OCI-LY3 (cell line): ENCODE measurements around the gene IQCE.
"Not testable (repeated sequence)": the region's sequence is repeated elsewhere in the genome, so short reads cannot be mapped to it uniquely, and the experiment has no call there.

Experiments used
- CTCF ChIP-seq: fragments of 200-600, 300-600 bp; sonication (generic); IDR thresholded peaks from 2 replicates; pipeline ENCODE4 v1.5.1; 2014; ENCODE audit warnings: antibody characterized with exemption, low read length, low read depth
- EZH2phosphoT487 ChIP-seq: fragments of 200-600 bp; shearing (Covaris generic); IDR thresholded peaks from 2 replicates; pipeline ENCODE4 v1.6.1; 2018; ENCODE audit warnings: antibody characterized with exemption, mixed run types, low read depth

- TF ChIP-seq CTCF, EZH2phosphoT487: not testable (repeated sequence)
Observed at GRCh38 chr7:2563955-2564354, 5.2 kb downstream of the IQCE start.
